ENCODE results near the gene SLC4A11. TPM values are rescaled to one million over a fixed set of nuclear protein-coding genes. Genes with fewer than 3 reads are reported as not detected.
A peak's percentile ranks its signal among the peaks of the same experiment; 100 is the strongest.

SLC4A11 gene
- polyA plus RNA-seq, 1 donor from 2014 or later, result 0.19 TPM

- TF ChIP-seq SMC3 (conservative IDR thresholded peaks at IDR 0.05; ENCODE audit: poor library complexity) (no peak), CTCF (IDR thresholded peaks at IDR 0.05; ENCODE audit: poor library complexity, severe bottlenecking) (no peak), MXI1 (conservative IDR thresholded peaks at IDR 0.05; ENCODE audit: poor library complexity, severe bottlenecking) (no peak), RAD21 (conservative IDR thresholded peaks at IDR 0.05) (no peak), REST (IDR thresholded peaks at IDR 0.05; ENCODE audit: borderline replicate concordance) (no peak), POLR2AphosphoS5 (IDR thresholded peaks at IDR 0.05) (no peak), TAF1 (IDR thresholded peaks at IDR 0.05; ENCODE audit: low read depth) (no peak), EP300 (conservative IDR thresholded peaks at IDR 0.05; ENCODE audit: poor library complexity, severe bottlenecking) (no peak), EZH2 (IDR thresholded peaks at IDR 0.05; ENCODE audit: borderline replicate concordance, insufficient read depth, low read length, poor library complexity, severe bottlenecking) (no peak)
- H3K9me2 ChIP-seq (ENCODE audit: insufficient read depth, low read length), result no peaks in the 10 kb centered on the region
- no peak overlapping the region for H3K4me3 ChIP-seq (ENCODE audit: low read length)
- no peak overlapping the region for H2AFZ ChIP-seq (ENCODE audit: low read depth, low read length)
- H3K27me3 ChIP-seq (ENCODE audit: insufficient read depth, low read depth, low read length), result no peaks in the 10 kb centered on the region
- H3F3A ChIP-seq (ENCODE audit: insufficient read depth, low read length, poor library complexity, severe bottlenecking), result no peaks in the 10 kb centered on the region
- H3K27ac ChIP-seq (ENCODE audit: low read length), result no peak overlapping the region
- no peaks in the 10 kb centered on the region for H4K20me1 ChIP-seq (ENCODE audit: insufficient read depth)
- no peak overlapping the region for H3K9ac ChIP-seq (ENCODE audit: low read length)
- H3K36me3 ChIP-seq (ENCODE audit: insufficient read depth, low read length), result peaks cover 6% of the 10 kb centered on the region
- H3K9me3 ChIP-seq (ENCODE audit: low read length), result no peaks in the 10 kb centered on the region
- no peak overlapping the region for H3K4me2 ChIP-seq (ENCODE audit: low read length)
- no peaks in the 10 kb centered on the region for H3K79me2 ChIP-seq (replicated peaks; ENCODE audit: insufficient read depth, low read length)
Observed at GRCh38 chr20:3258429-3258828, 19.4 kb upstream of the SLC4A11 start.

DNA sequence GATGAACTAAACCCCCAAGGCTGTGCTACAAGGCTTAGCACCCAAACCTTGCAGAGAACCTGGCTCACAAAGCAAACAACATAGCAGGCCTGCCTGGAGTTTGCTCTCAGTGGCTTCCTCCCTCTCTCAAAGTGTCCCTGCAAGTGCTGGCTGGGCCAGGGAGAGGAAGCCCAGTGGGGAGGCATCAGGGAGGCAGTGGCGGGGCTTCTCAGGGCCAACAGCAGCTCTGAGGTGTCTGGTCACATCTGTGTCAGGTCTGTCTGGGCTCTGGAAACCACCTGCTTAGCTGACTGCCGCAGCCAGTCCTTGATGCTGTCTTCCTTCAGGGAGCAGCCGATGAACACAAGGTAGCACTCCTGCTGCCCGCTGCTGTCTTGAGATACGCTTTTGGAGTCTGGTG, 16.7 kb upstream of the SLC4A11 start:
- TF ChIP-seq MXI1 (conservative IDR thresholded peaks at IDR 0.05; ENCODE audit: poor library complexity, severe bottlenecking) (no peak), POLR2AphosphoS5 (IDR thresholded peaks at IDR 0.05) (peak; percentile 4)
- Histone ChIP-seq H3K9ac (ENCODE audit: low read length) (no peak overlapping the region), H2AFZ (ENCODE audit: low read depth, low read length) (no peak overlapping the region), H3K27ac (ENCODE audit: low read length) (no peak overlapping the region), H4K20me1 (ENCODE audit: insufficient read depth) (no peaks in the 10 kb centered on the region), H3K27me3 (ENCODE audit: insufficient read depth, low read depth, low read length) (no peaks in the 10 kb centered on the region), H3K9me2 (ENCODE audit: insufficient read depth, low read length) (no peaks in the 10 kb centered on the region), H3K36me3 (ENCODE audit: insufficient read depth, low read length) (peaks cover 6% of the 10 kb centered on the region), H3K4me2 (ENCODE audit: low read length) (no peak overlapping the region), H3K4me3 (ENCODE audit: low read length) (no peak overlapping the region), H3K79me2 (replicated peaks; ENCODE audit: insufficient read depth, low read length) (no peaks in the 10 kb centered on the region), H3K9me3 (ENCODE audit: low read length) (no peaks in the 10 kb centered on the region), H3F3A (ENCODE audit: insufficient read depth, low read length, poor library complexity, severe bottlenecking) (no peaks in the 10 kb centered on the region)

GRCh38 chr20:3251806-3252205, 12.8 kb upstream of the SLC4A11 start:
- no peak overlapping the region for H3K4me3 ChIP-seq (ENCODE audit: low read length)
- H3K27me3 ChIP-seq (ENCODE audit: insufficient read depth, low read depth, low read length), result peaks cover 29% of the 10 kb centered on the region
- no peak overlapping the region for H3K4me2 ChIP-seq (ENCODE audit: low read length)
- no peaks in the 10 kb centered on the region for H3K36me3 ChIP-seq (ENCODE audit: insufficient read depth, low read length)
- H3K9ac ChIP-seq (ENCODE audit: low read length), result no peak overlapping the region
- no peaks in the 10 kb centered on the region for H3K79me2 ChIP-seq (replicated peaks; ENCODE audit: insufficient read depth, low read length)
- no peaks in the 10 kb centered on the region for H4K20me1 ChIP-seq (ENCODE audit: insufficient read depth)
- no peaks in the 10 kb centered on the region for H3F3A ChIP-seq (ENCODE audit: insufficient read depth, low read length, poor library complexity, severe bottlenecking)
- no peak overlapping the region for H2AFZ ChIP-seq (ENCODE audit: low read depth, low read length)
- H3K9me2 ChIP-seq (ENCODE audit: insufficient read depth, low read length), result no peaks in the 10 kb centered on the region
- TF ChIP-seq POLR2AphosphoS5 (IDR thresholded peaks at IDR 0.05) (no peak), REST (IDR thresholded peaks at IDR 0.05; ENCODE audit: borderline replicate concordance) (no peak), RAD21 (conservative IDR thresholded peaks at IDR 0.05) (no peak), CTCF (IDR thresholded peaks at IDR 0.05; ENCODE audit: poor library complexity, severe bottlenecking) (no peak), MXI1 (conservative IDR thresholded peaks at IDR 0.05; ENCODE audit: poor library complexity, severe bottlenecking) (no peak)
- no peaks in the 10 kb centered on the region for H3K9me3 ChIP-seq (ENCODE audit: low read length)
- no peak overlapping the region for H3K27ac ChIP-seq (ENCODE audit: low read length)
